Skeletal muscle cell (primary cell): Measurements from ENCODE around the gene MMS19.
"Not testable (repeated sequence)": the region's sequence is repeated elsewhere in the genome, so short reads cannot be mapped to it uniquely, and the experiment has no call there.

Source experiments
- DNase-seq: peaks from one replicate; pipeline ENCODE4 v3.0.0-alpha.2; 2010; ENCODE audit warnings: low read depth
- H3K4me3 ChIP-seq: 2 replicates; pipeline ENCODE4 v1.5.1; 2011; ENCODE audit warnings: low read depth, mild to moderate bottlenecking, control low read depth, low read length, moderate library complexity

The MMS19 gene

GRCh38 chr10:97479410-97479809 lies 18.8 kb downstream of the MMS19 start:
- not testable (repeated sequence) for DNase-seq, H3K4me3 ChIP-seq

DNA sequence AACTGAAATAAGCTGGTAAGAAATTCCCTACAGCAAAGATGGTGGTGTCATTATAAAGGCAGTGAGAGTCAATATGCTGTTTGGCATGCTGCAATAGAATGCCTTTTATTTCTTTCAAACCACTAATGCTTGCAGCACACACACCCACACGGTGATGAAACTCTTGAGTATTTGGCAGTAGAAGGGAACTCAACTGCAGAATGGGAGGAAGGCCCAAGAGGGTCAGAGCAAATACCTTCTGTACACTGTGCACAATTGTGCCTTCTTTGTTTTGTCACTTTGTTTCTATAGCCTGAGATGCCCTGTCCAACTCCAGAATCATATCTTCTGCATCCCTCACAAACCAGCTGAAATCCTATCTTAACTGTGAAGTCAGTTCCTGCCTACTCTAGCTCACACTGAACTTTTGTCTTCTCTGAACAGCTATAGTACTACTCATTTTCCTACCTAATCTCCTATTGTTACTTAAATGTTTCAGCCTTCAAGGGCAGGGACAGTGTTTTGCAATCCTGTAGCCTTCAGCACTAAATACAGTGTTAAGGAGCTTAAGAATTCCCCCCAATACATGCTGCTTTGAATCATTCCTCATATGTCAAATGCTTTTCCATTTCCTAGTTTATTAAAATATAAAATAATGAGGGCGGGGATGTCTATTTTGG lies 22.2 kb downstream of the MMS19 start:
- peak; percentile 72 for DNase-seq

DNA sequence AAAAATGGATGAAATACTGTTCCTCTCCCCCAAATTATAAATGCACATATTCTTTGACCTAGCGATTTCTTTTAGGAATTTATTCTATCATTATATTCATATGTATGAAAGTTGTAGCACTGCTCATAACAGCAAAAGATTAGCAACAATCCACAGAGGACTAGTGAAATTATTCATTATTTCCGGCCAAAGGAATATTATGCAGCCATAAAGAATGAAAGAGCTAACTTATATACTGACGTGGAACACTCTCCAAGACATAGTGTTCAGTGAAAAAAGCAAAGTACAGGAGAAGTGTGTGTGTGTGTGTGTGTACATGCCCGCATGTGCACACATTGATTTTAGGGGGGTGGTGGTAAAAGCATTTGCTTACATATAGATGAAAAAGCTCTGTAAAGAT lies 23.3 kb downstream of the MMS19 start:
- no peak overlapping the region for H3K4me3 ChIP-seq
- DNase-seq: no peak

More for the DNA sequence above, 22.2 kb downstream of the MMS19 start:
- H3K4me3 ChIP-seq: no peak overlapping the region

- H3K4me3 ChIP-seq, DNase-seq: not testable (repeated sequence)
Observed at GRCh38 chr10:97468781-97469180, 29.4 kb downstream of the MMS19 start.

DNA sequence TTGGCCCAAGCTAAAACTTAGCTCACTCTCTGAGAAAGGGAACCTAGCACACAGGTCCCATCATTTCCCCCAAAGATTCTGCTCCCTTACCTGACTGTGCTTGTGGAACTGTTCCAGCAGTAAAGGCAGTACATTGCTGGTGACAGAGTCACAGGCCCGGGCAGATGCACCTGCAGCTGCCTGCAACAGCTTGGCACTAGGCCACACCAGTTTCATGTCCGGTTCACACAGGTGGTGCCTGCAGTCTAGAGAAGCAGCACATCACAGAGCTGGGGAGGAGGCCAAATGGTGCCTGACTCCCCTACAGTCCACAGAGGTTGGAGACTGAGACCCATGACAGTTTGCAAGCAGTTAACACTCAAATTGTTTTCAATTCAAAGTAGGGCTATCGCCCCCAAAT lies 30.1 kb downstream of the MMS19 start:
- DNase-seq: no peak
- no peak overlapping the region for H3K4me3 ChIP-seq

GRCh38 chr10:97466755-97467154 lies 31.5 kb downstream of the MMS19 start:
- no peak for DNase-seq
- H3K4me3 ChIP-seq: no peak overlapping the region

GRCh38 chr10:97465982-97466381 lies 32.2 kb downstream of the MMS19 start:
- no peak overlapping the region for H3K4me3 ChIP-seq
- DNase-seq: no peak

- no peak overlapping the region for H3K4me3 ChIP-seq
- DNase-seq: no peak
Observed at GRCh38 chr10:97464226-97464625, 34.0 kb downstream of the MMS19 start.

GRCh38 chr10:97463363-97464132 lies 34.7 kb downstream of the MMS19 start:
- H3K4me3 ChIP-seq: no peak overlapping the region
- DNase-seq: peak; percentile 63

GRCh38 chr10:97462309-97462708 lies 35.9 kb downstream of the MMS19 start:
- H3K4me3 ChIP-seq: no peak overlapping the region
- DNase-seq: no peak

DNA sequence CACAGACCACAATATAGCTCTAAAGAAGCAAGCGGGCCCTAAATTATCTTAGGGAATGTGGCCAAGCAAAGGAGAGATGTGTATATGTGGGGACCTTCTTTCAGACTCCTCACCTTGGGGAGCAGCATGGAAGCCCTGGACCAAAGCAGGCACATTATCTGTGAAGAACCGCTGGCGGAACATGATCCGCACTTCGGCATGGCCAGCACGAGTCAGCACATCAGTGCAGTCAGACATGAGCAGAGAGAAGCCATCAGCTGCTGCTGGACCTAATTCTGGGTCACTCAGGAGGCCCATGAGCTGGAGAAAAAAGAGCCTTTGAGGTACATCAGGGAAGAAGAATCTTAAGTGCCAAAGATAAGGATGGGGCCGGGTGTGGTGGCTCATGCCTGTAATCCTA lies 38.3 kb downstream of the MMS19 start:
- DNase-seq: no peak
- no peak overlapping the region for H3K4me3 ChIP-seq

DNA sequence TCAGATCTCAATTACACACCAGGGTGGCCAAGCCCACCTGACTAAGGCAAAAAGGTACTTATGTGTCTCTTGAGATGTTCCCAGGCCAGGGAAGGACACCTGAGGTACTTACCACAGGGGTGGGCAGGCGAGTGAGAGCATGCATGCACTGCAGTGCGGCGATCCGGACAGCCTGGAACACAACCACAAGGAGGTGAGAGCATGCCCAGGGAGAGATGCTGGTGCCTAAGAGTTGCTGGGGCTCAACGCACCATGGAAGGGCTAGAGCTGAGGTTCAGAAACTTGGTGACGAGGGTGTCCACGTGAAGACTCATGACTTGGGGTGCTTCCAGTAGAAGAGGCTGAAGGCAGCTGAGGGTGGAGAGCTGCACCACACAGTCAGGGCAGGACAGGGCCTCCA lies 39.1 kb downstream of the MMS19 start:
- no peak for DNase-seq
- H3K4me3 ChIP-seq: no peak overlapping the region

DNA sequence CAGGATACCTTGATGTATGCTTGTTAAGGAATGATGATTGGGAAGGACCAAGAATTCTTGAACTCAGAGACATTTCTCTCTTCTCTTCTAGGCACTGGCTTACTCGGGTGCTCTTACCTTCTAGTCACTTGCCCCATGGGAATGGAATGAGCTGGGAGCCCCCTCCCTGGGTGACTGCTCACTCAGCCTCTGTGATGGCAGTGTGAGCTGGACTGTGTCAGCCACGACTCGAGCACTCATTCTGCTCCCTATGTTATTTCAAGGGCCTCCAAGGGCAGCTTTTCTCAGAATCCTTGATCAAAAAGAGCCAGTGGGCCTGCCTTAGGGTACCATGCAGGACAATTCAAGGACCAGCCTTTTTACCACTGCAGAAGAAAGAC lies 41.5 kb downstream of the MMS19 start:
- no peak for DNase-seq
- no peak overlapping the region for H3K4me3 ChIP-seq

DNA sequence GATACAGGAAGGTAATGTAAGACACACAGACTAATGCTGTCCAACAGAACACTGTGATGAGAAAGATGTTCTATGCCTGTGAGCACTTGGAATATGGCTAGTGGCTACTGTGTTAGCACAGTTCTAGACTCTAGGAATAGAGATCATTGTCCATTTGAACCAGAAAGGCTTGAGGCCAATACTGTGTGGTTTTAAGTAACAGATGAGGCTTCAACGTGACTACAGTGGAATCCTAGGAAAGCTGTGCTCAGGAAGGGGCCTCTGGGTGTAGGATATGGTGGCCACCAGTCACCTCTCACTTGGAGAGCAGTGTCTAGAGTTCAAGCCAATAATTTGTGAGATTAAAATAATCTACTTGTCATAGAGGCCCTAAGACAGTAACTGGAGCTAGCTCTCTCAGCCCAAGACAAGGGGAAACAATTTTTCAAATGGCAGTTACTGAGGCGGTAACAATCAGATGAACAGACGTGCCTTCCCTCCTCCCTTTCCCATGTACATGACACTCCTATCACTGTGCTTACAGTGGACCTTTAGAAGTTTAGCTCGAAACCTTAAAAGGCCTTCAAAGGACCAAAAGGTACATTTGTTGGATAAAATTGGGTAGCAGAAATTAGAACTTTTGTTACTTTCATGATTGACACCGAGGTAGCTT lies 42.1 kb downstream of the MMS19 start:
- no peak overlapping the region for H3K4me3 ChIP-seq
- DNase-seq: no peak

DNA sequence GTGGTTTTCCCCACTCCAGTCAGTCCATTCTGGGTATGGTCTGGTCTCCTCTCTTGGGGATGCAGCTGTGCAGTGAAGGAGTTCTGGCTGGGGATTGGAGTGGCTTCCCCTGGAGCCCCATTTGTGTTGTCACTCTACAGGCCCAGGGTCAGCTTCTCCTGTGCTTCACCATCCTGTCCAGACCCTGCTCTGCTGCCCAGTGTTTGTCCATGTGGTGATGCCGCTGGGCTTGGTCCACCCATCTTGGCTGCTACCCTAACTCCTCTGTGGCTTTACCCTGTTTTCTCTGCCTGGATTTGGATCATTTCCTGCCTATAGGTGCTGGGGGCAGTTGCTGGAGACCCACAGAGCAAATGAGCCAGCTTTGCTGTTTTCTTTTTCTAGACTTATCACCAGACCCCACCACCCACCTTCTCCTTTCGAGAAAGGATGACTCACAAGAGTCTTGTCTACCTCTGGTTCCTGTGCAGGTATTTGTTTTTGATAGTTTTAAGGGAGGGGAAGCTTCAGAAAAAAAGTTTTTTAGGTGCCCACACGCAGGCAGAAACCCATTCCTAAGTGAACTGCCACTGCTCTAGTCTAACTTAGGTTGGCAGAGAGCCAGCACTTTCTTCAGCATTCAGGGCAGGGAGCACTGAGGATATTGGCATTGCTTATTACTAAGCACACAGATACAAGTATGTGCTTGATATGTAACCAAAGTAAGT lies 43.7 kb downstream of the MMS19 start:
- DNase-seq: no peak

DNA sequence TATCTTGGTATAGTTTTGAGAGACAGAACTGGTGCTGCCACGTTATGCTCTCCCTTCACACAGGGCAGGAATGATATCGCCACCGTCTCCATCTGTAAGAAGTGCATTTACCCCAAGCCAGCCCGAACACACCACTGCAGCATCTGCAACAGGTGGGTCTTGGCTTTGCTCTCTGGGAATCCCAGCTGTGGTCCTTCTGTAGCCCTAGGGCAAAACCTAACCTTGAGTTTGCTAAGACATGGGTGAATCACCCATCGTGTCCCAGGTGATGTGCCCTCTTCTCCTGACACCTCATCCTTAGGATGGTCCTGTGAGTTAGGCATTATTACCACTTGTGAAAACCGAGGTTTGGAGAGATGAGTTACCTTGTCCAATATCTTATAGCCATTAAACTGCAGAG lies 45.9 kb downstream of the MMS19 start:
- H3K4me3 ChIP-seq: no peak overlapping the region
- DNase-seq: no peak

More for the DNA sequence above, 43.7 kb downstream of the MMS19 start:
- H3K4me3 ChIP-seq: no peak overlapping the region

DNA sequence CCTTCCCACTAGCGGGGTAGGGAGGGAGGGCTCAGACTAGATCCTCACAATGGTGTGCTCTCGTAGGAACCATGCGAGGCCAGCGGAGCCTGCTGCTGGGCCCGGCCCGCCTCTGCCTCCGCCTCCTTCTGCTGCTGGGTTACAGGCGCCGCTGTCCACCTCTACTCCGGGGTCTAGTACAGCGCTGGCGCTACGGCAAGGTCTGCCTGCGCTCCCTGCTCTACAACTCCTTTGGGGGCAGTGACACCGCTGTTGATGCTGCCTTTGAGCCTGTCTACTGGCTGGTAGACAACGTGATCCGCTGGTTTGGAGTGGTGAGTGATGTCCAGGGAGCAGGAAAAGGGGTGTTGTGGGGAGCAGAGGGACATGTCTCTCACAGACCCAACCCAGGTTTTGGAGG lies 46.6 kb downstream of the MMS19 start:
- H3K4me3 ChIP-seq: no peak overlapping the region
- no peak for DNase-seq

DNA sequence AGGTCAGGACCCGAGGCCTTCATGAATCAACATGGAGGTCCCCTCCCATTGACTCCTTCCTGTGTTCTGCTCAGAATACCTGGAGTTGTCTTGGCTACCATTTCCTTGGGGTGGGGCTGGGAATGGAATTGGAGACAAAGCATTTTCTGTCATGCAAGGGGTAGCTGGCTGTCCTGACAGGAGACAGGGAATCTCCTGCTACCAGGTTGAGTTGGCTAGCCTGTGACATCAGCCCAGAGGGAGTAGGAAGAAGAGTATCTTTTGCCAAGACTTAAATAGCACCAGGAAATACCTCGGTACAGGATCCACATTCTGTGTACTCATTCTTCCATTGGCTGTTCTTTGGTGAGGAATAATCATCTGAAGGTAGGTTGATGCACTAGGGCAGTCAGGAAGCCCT lies 47.4 kb downstream of the MMS19 start:
- DNase-seq: no peak
- no peak overlapping the region for H3K4me3 ChIP-seq

GRCh38 chr10:97445722-97446639 lies 52.2 kb downstream of the MMS19 start, which contains the start of the genes EXOSC1 and ZDHHC16:
Gene EXOSC1 (minus strand): TSS chr10:97446006. CDS start chr10:97445985, 21 bp downstream.
Gene ZDHHC16 (plus strand): TSS chr10:97446175. CDS start chr10:97451676, 5,501 bp downstream.
- H3K4me3 ChIP-seq: peak within 1 kb of the TSS; percentile 95
- DNase-seq: peak; percentile 89
